A673 (cell line): Measurements from ENCODE around the gene GPR34. TPM values are rescaled to one million over a fixed set of nuclear protein-coding genes. Genes with fewer than 3 reads are reported as not detected.

ENCODE experiments used
- BruUV-seq: library from RNA; stranded (reverse); fragments of 400-500 nt; replicated peaks from 2 replicates; lab custom pipeline; 2021; lab: Mats Ljungman, UMichigan
- CTCF ChIA-PET: fragments of 300-600 bp; sonication (Branson Sonifier 250); formaldehyde crosslinking; loops from one replicate; lab custom pipeline; 2022; ENCODE audit warnings: antibody characterized with exemption; lab: Charles Lee
- POLR2A ChIA-PET: fragments of 300-600 bp; sonication (Branson Sonifier 250); formaldehyde crosslinking; loops from one replicate; lab custom pipeline; 2022; ENCODE audit warnings: antibody characterized with exemption; ENCODE audit not compliant: low non-redundant PET; lab: Charles Lee
- DNase-seq: peaks from one replicate; pipeline ENCODE4 v3.0.0-alpha.2; 2015; ENCODE audit warnings: low spot score
- H3K27ac ChIP-seq: fragments of 200-600 bp; sonication (generic); 2 replicates; pipeline ENCODE4 v1.5.1; 2016; ENCODE audit warnings: mixed run types, low read depth, mild to moderate bottlenecking, mixed read lengths, antibody characterized with exemption, low read length; ENCODE audit not compliant: poor library complexity, severe bottlenecking
- H3K27me3 ChIP-seq: fragments of 200-600 bp; sonication (generic); replicated peaks from 2 replicates; pipeline ENCODE4 v1.6.1; 2017; ENCODE audit warnings: mixed run types, low read depth, mild to moderate bottlenecking, mixed read lengths, antibody characterized with exemption, low read length; ENCODE audit not compliant: insufficient read depth, poor library complexity
- H3K36me3 ChIP-seq: fragments of 200-600 bp; sonication (generic); 2 replicates; pipeline ENCODE4 v1.6.1; 2016; ENCODE audit warnings: mixed run types, mild to moderate bottlenecking, mixed read lengths, antibody characterized with exemption, low read length; ENCODE audit not compliant: insufficient read depth, poor library complexity, severe bottlenecking
- H3K4me1 ChIP-seq: fragments of 200-600 bp; sonication (generic); 2 replicates; pipeline ENCODE4 v1.6.1; 2017; ENCODE audit warnings: mixed run types, mild to moderate bottlenecking, mixed read lengths, antibody characterized with exemption, low read length; ENCODE audit not compliant: insufficient read depth, poor library complexity, severe bottlenecking
- H3K4me3 ChIP-seq: fragments of 200-600 bp; sonication (generic); 2 replicates; pipeline ENCODE4 v1.5.1; 2016; ENCODE audit warnings: low read depth, mixed run types, mild to moderate bottlenecking, mixed read lengths, low read length; ENCODE audit not compliant: poor library complexity, severe bottlenecking
- H3K9me3 ChIP-seq: fragments of 200-600 bp; sonication (generic); 2 replicates; pipeline ENCODE4 v1.6.1; 2016; ENCODE audit warnings: mixed run types, low read depth, mild to moderate bottlenecking, mixed read lengths, antibody characterized with exemption, low read length; ENCODE audit not compliant: poor library complexity, severe bottlenecking
- CTCF ChIP-seq: fragments of 300-800, 200-600 bp; sonication (generic); conservative IDR thresholded peaks from 2 replicates; pipeline ENCODE4 v1.5.1; 2017; ENCODE audit warnings: low read depth, mild to moderate bottlenecking, antibody characterized with exemption, low read length, moderate library complexity, mixed read lengths
- EZH2 ChIP-seq: fragments of 200-600 bp; sonication (generic); IDR thresholded peaks from 2 replicates; pipeline ENCODE4 v1.6.1; 2017; ENCODE audit warnings: borderline replicate concordance, low read depth, mild to moderate bottlenecking, mixed read lengths, antibody characterized with exemption, low read length; ENCODE audit not compliant: poor library complexity, severe bottlenecking
- intact Hi-C: fragments of 100-400 bp; cut with micrococcal nuclease; formaldehyde crosslinking; loops from one replicate; pipeline ENCODE4 v1.10.0; 2022; ENCODE audit not compliant: unreplicated experiment
- total RNA-seq: library from RNA; stranded (reverse); gene quantifications from 2 replicates; pipeline ENCODE4 v1.2.3, GENCODE V29; 2021

Gene GPR34
- total RNA-seq, 1 experiment from 2014 or later: not detected

DNA sequence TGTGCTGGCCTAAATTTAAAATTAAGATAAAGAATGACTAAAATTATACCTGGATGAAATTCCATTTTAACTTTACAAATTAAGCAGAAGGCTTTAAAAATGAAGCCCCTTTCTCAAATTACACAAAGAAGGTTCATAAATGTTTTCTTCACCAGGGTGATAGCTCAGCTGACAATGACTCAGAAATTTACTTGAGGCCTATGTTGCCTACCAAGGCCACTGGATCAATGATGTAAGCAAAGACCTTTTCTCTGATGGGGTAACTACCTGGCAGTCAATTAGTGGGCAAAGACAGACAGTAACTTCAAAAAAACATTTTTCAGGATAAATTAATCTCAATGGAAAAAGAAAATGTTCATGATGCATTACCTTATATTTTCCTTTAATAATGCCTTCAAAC lies 23.9 kb upstream of the GPR34 start:
- ChIA-PET POLR2A (no interaction called here), CTCF (no interaction called here)
- Histone ChIP-seq H3K4me3 (no peak overlapping the region), H3K4me1 (peaks cover 3% of the 10 kb centered on the region), H3K27ac (no peak overlapping the region), H3K36me3 (no peaks in the 10 kb centered on the region), H3K9me3 (no peaks in the 10 kb centered on the region), H3K27me3 (no peaks in the 10 kb centered on the region)
- no peak for DNase-seq
- TF ChIP-seq CTCF (no peak), EZH2 (no peak)
- intact Hi-C loops: no loop called here
- BruUV-seq: no TSS peak

DNA sequence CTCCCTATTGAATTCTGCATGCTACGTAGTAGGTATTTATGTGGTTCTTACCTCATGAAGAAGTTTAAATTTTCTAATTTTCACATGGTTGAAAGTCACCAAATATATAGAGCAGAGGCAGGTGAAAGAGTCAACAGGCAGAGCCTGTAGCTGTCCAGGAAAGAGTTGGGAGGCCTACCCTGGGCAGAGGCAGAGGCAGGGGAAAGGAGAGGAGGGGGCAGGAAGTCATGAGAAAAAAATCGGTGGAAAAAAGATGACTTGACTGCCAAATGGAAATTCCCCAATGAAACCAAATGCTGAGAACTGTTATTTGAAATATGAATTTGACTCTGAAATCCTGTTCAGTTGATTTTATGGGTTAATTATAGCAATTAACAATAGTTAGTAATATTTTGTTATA lies 23.1 kb upstream of the GPR34 start:
- intact Hi-C loops: no loop called here
- H3K4me1 ChIP-seq: peaks cover 3% of the 10 kb centered on the region
- no peak overlapping the region for H3K4me3 ChIP-seq
- TF ChIP-seq CTCF (no peak), EZH2 (no peak)
- H3K27ac ChIP-seq: no peak overlapping the region
- no peaks in the 10 kb centered on the region for H3K36me3 ChIP-seq
- BruUV-seq: no TSS peak
- no peaks in the 10 kb centered on the region for H3K27me3 ChIP-seq
- POLR2A ChIA-PET: no interaction called here
- no peak for DNase-seq
- no peaks in the 10 kb centered on the region for H3K9me3 ChIP-seq
- CTCF ChIA-PET: no interaction called here

GRCh38 chrX:41666251-41666650 lies 22.5 kb upstream of the GPR34 start:
- Histone ChIP-seq H3K36me3 (no peaks in the 10 kb centered on the region), H3K4me3 (no peak overlapping the region), H3K27me3 (no peaks in the 10 kb centered on the region), H3K27ac (no peak overlapping the region), H3K4me1 (peaks cover 3% of the 10 kb centered on the region), H3K9me3 (no peaks in the 10 kb centered on the region)
- no TSS peak for BruUV-seq
- ChIA-PET POLR2A (no interaction called here), CTCF (interaction anchor here (0.5 kb wide), 1 partner anchor 25 kb away, joined by 10 read pairs; no protein-coding TSS in a partner anchor)
- peak; percentile 3 for DNase-seq
- TF ChIP-seq EZH2 (no peak), CTCF (no peak)
- intact Hi-C loops: no loop called here
